ENCODE measurements around the gene FHOD1.

Gene FHOD1

DNA sequence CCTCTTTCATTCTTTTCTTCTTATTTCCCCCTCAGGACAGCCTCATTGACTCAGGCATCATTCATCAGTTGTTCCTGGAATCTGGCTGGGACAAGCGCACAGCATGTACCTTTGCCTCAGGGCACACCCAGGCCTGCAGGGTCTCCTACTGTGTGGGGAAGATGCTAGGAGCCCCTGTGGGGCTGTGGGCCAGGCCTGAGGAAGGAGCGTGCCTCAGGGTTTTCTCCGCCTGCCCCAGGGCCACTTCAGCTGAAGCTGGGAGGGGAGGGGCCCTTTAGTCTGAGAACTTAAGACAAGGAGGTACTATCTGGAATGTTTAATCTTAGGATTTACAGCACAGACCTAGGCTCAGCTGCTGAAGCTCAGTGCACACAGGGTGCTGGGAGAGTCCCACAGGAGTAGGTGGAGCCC is 40.4 kb downstream of the FHOD1 start:
- DNase-seq: no peak

DNA sequence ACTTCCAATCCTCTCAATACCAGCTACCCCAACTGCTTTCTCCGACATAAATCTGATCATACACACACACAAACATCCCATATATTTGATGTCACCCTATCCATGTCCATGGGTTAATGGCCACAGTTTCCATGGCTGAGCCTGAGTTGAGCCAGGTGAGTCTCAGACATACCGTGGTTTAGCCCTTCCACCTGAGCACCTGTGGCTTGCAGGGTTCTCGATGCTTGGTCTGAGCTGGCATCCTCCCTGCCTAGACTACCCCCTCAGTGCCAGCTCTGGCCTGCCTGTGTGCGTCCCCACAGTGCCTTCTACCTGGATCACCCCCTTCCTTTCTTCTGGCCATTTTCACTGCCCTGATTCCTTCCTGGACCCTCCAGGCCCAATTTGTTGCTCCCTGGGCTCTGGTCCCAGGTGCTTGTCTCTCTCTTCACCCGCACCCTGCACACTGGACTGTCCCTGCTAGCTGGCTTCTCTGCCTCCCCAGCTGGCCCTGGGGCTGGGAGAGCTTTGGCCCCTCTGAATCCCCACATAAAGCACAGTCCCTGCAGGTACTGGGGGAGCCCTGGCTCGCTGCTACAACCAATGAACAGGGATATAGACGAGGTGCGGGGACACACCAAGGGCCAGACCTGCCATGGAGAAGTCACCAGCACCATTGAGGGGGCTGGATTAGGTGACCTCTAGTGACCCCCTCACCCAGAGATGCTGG is 41.0 kb downstream of the FHOD1 start:
- DNase-seq: no peak

DNA sequence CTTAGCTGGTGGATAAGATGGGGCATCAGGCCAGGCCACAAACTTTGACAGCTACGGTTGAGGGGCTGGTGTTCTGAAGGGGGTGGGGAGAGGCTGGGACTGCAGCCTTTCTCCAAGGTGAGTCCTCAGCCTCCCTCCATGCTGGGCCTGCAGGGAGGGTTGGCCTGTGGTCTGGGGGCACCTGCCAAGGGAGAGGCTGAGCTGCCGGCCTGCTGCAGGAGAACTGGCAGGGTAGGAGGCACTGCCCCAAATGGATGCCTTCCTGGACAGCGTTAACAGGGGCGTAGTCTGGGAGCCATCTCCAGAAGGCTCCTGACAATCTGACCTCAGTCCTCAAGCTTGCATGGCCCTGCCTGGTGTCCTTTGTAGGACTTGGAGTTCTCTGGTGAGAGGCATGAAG is 43.2 kb downstream of the FHOD1 start:
- DNase-seq: no peak

DNA sequence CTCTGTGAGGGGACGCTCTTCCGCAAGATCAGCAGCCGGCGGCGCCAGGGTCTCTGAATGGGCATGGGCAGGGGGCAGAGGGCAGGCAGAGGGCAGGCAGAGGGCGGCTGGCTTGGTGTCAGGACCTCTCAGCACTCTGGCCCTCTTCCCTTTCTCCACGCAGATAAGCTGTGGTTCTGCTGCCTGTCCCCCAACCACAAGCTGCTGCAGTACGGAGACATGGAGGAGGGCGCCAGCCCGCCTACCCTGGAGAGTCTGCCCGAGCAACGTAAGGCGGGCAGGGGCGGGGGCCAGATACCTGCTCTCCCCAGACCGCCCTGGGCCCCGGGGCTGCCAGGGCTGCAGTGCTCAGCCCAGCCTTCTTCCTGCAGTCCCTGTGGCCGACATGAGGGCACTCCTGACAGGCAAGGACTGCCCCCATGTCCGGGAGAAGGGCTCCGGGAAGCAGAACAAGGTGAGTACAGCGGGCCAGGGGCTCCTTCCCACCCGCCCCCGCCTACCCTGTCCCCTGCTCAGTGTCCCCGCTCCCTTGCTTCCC is 44.3 kb downstream of the FHOD1 start:
- no peak for DNase-seq

DNA sequence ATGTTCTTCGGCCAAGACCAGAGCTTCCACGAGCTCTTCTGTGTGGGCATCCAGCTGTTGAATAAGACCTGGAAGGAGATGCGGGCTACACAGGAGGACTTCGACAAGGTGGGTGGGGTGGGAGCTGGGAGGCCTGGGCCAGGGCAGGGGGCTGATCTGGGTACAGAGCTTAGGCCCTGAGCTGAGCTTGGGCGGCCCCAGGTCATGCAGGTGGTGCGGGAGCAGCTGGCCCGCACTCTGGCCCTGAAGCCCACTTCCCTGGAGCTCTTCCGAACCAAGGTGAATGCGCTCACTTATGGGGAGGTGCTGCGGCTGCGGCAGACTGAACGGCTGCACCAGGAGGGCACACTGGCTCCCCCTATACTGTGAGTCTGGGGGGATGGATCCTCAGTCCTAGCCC is 44.9 kb downstream of the FHOD1 start:
- no peak for DNase-seq

DNA sequence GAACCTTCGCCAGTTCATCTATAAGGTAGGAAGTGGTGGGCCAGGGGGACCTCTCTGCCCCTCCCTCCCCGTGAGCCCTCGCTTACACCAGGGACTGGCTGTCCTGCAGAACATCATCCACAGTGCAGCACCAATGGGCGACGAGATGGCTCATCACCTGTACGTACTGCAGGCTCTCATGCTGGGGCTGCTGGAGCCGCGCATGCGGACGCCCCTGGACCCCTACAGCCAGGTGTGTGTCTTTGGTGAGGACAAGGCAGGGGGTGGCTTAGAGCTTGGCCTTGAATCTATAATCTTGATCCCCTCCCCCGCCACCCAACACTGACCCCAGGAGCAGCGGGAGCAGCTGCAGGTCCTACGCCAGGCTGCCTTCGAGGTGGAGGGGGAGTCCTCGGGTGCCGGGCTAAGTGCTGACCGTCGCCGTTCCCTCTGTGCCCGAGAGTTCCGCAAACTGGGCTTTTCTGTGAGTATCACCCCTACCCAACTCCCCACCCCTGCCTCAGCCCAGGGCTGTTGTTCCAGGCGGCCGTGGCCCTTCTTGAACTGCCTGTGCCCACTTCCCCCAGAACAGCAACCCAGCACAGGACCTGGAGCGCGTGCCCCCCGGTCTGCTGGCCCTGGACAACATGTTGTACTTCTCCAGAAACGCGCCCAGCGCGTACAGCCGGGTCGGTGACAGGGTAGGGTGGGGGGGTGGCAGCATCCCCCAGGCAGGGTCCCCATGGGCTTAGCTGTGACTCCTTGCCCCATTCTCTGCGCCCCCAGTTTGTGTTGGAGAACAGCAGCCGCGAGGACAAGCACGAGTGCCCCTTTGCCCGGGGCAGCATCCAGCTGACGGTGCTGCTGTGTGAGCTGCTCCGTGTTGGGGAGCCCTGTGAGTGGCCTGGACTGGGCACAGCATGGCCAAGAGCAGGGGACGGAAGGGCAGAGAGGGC is 45.6 kb downstream of the FHOD1 start:
- DNase-seq: no peak

DNA sequence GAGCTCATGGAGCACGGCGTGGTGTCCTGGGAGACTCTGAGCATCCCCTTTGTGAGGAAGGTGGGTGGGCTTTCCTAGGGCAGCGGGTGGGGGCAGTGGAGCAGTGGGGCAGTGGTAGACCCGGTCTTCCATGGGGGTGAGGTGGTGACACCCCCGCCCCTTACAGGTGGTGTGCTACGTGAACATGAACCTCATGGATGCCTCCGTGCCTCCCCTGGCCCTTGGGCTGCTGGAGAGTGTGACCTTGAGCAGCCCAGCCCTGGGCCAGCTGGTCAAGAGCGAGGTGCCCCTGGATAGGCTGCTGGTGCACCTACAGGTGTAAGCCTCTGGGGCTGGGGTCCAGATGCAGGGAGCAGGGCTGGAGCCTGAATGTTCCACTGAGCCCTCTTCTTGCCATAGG is 46.8 kb downstream of the FHOD1 start:
- DNase-seq: no peak

DNA sequence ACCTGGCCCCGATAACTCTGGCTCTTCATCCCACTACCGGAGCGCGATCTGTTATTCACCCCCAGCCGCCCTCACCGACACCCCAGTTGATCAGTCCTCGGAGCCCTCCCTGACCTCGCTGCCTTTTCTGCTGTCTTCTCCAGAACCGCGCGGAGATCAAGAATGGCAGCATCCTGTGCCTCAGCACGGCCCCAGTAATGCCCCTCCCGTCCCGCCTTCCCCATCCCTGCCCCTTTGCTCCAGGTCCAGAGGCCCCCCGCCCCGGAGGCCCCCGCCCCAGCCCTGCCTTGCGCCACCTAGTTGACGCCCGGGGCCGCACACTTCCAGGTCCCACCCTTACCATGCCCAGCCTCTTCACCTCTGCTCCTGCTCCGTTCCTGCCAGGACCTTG is 47.5 kb downstream of the FHOD1 start:
- DNase-seq: no peak

DNA sequence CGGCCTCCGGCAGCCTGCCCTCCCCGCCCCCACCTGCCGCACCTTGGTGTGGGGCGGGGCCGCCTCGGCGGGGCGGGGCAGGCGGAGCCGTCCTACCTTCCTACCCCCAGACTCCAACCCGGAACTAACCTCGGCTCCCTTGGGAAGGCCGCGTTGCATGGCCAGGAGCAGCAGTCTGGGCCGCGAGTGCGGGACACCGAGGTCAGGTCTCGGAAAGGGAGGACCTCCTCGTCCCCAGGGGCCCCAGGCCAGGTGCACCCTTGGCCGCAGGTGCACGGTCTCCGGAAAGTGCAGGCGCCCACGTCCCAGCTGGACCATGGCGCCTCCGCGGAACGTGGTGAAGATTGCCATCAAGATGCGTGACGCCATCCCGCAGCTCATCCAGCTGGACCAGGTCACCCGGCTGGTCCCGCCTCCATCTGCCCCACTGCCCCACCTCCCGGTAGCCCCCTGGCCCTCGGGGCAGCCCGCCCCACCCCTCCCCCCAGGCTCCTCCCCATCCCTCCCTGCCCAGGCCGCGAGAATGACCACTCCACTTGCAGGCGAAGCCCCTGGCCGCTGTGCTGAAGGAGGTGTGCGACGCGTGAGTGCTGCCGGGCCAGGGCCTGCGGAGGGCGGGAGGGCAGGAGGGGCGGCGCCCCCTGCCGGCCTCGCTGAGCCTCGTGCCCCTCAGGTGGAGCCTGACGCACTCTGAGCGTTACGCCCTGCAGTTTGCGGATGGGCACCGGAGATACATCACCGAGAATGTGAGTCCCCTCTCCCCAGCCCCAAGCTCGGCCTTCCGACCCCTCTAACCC is 48.1 kb downstream of the FHOD1 start, which contains the start of gene ELMO3:
Gene ELMO3, plus strand, starts transcription at position 121 of the 797 bp plus-strand sequence. Its CDS starts 196 bp downstream, at position 317.
- no peak for DNase-seq

DNA sequence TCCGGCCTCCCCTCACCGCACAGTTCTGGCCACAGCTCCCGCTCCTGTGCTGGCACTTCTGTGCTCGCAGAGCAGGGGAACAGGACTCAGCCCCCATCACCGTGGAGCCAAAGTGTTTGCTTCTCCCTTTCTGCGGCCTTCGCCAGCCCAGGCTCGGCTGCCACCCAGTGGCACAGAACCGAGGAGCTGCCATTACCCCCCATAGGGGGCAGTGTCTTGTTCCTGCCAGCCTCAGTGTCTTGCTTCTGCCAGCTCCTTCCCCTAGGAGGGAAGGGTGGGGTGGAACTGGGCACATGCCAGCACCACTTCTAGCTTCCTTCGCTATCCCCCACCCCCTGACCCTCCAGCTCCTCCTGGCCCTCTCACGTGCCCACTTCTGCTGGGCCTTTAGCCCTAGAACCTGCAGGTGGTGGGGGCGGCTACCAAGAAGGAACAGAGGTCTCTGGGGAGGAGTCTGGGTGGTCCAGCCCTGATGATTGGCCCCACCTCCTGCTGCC is 49.0 kb downstream of the FHOD1 start:
- DNase-seq: no peak

DNA sequence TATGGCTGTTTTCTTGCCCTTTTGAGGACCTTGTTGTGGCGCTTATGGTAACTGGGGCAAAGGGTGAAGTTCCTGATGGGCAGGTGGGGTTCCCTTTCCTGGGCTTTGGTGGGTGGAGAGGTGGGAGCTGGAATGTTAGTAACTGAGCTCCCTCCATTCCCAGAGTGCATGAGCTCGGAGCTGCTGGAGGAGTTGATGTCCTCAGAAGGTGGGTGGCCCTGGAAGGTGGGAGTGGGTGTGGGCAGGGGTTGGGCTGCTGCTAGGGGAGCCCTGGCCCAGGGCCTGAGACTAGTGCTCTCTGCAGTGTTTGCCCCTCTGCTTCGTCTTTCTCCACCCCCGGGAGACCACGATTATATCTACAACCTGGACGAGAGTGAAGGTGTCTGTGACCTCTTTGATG is 49.6 kb downstream of the FHOD1 start:
- no peak for DNase-seq

DNA sequence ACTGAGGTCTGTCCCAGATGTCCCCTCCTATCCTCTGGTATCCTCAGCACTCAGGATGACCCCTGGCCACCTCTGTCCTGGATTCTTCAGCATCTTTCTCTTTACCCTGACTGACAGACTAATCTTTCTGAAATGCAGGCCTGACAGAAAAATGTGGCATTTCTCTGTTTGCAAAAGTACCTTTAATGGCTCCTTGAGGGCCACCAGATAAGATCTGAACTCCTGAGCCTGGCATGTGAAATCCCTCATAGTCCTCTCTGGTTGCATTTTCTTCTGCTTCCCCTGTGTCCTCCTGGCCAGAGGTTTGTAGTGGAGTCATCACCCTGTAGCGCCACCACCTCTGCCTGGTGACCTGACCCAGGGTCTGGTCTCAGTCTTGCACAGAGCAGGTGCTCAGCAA is 50.4 kb downstream of the FHOD1 start:
- no peak for DNase-seq

DNA sequence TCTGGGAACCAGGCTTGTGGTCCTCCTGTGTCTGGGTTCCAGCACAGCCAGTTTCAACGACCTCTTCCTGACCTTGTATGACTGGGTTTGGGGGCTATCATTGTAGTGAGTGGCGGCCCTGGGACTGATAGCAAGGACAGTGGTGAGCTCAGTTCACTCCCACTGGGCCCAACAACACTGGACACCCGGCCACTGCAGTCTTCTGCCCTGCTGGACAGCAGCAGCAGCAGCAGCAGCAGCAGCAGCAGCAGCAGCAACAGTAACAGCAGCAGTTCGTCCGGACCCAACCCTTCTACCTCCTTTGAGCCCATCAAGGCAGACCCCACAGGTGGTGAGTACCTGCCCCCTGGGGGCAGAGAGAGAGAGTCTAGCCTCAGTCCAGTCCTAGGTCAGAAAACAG is 51.6 kb downstream of the FHOD1 start:
- no peak for DNase-seq

DNA sequence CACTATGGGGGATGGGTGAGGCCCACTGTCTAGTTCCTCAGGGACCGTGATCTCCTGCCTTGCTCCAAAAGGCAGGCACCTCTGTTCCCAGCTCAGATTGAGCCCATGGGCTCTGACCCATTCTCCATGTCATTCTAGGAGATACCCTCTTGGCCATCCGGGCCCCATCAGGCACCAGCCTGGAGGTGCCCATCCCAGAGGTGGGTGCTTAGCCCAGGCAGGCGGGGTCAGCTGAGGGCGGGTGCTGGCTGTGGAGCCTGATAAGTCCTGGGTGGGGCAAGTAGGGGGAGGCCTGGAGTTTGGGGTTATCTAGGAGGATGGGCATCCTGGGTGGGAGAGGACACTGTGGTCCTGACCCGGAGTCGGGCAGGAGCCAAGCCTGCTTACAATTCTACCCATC is 53.0 kb downstream of the FHOD1 start:
- no peak for DNase-seq

DNA sequence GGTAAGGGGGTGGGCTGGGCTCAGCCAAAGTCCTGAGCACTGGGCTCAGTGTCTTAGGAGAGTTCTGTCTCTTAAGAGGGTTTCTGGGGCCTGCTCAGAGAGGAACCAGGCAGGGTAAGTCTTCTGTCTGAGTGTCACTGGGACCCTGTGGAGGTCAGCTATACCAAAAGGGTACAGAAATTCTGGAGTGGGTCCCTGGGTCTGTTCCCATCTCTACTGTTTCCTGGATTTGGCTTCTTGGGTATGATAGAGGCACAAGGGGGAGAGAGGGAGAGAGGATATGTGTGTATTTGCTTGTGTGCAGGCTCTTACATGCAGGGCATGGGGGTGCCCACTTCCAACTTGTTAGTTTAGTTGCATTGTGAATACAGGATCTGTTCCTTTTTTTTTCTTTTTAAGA is 53.7 kb downstream of the FHOD1 start:
- no peak for DNase-seq

DNA sequence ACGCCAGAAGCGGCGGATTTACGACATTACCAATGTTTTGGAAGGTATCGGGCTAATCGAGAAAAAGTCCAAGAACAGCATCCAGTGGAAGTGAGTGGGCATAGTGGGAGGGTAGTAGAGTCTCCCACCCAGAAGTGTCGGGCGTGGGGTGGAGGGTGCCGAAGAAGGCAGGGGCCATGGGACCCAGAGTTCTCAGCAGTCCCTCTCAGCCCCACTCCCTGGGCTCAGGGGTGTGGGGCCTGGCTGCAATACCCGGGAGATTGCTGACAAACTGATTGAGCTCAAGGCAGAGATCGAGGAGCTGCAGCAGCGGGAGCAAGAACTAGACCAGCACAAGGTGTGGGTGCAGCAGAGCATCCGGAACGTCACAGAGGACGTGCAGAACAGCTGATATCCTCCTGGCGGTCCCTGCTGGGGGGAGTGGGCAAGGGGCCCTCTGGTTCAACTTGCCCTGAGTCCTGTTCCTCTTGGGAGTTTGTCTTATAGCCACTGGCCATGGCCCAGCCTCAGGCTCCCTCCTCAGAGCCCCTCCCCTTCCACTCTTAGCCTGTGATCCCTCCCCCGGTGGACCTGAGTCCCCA is 54.4 kb downstream of the FHOD1 start:
- no peak for DNase-seq

DNA sequence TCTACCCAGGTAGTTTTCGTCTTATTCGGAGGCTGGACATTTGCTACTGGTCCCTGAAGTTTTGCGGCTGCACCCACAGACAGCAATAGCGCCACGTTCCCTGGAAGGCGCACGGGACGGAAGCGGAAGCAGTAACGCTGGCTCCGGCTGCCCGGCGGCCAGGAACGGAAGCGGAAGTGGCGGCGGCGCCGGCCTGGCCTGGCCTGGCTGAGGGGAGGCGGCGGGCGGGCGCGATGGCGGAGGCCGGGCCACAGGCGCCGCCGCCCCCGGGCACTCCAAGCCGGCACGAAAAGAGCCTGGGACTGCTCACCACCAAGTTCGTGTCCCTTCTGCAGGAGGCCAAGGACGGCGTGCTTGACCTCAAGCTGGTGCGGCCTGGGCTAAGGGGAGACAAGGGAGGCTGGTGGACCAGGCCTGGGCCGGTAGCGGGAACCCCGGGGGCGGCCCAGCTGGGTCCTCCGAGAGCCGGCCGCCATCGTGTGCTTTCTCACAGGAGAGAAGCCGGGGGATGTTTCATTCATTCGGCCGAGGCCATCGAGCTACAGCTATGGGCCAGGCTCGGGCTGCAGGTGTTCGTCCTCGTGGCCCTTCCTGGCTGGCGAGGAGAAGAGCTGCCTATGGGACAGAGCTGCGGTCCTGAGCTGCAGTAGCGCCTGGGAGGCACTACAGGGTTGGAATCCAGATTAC is 55.1 kb downstream of the FHOD1 start, which contains the start of gene E2F4:
Gene E2F4, plus strand, starts transcription at position 161 of the 687 bp plus-strand sequence. Its CDS starts 73 bp downstream, at position 234.
- peak; percentile 79 for DNase-seq

DNA sequence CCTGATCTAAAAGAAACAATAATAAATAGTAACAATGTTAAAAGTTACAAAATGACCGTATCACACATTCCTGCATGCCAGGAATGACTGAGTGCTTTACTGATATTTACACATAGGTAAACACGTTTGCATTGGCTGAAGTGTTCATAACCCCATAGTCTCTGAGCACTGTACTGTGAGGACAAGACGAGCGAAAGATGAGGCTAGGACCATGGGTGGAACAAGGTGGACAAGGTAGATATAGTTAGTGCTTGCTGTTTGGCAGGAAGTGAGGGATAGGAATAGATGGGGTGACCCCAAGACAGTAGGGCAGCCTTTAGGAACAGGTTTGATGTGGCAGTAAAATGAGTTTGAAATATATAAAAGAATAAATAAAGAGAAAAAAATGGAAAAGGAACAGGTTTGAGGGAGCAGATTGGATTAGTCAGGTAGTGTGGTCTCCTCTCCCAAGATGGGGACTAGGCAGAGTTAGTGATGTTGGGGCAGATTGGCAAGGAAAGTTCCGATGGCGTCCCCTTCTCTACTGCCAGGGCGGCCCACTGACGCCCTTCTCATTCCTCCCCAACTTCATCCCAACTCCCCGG is 55.8 kb downstream of the FHOD1 start:
- DNase-seq: no peak

DNA sequence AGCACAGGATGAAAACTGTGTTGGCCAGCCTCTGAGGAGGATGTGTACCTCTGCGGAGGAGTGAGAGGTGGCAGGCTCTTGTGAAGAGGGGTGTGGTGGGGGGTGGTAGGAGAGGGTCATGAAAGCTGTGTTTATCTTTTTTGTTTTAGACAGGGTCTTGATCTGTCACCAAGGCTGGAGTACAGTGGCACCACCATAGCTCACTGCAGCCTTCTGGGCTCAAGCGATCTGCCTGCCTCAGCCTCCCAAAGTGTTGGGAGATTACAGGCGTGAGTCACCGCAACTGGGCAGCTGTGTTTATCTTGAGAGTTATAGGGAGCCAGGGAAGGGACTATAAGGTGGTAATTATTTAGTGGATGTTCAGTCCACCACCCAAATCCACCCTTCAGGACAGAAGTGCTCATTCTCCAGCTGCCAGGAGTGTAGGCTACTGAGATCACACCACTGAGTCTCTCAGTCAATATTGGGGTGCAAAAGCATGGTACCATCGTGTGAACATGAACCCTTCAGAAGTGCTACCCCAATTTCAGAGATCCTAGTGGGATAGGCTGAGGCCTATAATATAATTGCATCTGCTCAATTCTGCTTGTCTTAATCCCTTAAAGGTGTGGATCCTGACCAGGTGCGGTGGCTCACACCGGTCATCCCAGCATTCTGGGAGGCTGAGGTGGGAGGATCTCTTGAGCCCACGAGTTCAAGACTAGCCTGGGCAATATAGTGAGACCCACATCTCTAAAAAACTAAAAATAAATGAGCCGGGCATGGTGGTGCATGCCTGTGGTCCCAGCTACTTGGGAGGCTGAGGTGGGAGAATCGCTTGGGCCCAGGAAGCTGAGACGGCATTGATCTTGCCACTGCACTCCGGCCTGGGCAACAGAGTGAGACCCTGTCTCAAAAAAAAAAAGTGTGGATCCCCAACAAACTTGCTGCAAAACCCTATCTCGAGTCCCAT is 56.6 kb downstream of the FHOD1 start:
- DNase-seq: peak; percentile 11

DNA sequence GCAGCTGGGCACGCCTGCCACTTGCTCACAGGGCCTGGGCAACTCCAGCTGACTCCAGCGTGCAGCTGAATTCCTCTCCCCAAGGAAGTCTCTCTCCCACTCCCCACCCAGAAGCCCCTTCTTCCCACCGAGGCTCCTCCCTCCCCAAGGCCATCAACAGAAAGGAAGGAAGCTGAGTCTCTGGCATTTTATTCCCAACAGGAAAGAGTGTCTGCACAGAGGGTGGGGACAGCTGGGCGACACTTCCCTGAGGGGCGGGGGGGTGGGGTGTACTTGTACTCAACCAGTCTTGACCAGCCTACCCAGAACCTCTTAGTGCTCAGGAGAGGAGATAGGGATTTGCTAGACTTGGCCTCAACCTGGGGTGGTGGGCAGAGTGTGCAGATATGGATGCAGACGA is 57.2 kb downstream of the FHOD1 start, which contains the start of gene EXOC3L1:
Gene EXOC3L1, minus strand, starts transcription at position 96 of the 400 bp plus-strand sequence. CDS start 460 bp downstream, outside the sequence.
- no peak for DNase-seq

Data from SHP77 treated with DMSO at 0.1 percent for 48 hours (cell line).